K562 (cell line): Measurements from ENCODE around the gene BCKDK. TPM values are rescaled to one million over a fixed set of nuclear protein-coding genes. Genes with fewer than 3 reads are reported as not detected.
A peak's percentile ranks its signal among the peaks of the same experiment; 100 is the strongest.

Experiments
- BHLHE40 ChIP-seq: IDR thresholded peaks from 2 replicates; pipeline ENCODE4 v1.6.1; 2011; ENCODE audit warnings: low read length, improper control_type of control experiment
- CTBP1 ChIP-seq: fragments of 450-650 bp; IDR thresholded peaks from 2 replicates; pipeline ENCODE4 v1.6.1; 2016; ENCODE audit warnings: borderline replicate concordance
- MYC ChIP-seq, 2 experiments: fragments of 250-450 bp in 1 of 2; sonication (Bioruptor Pico) in 1 of 2; IDR thresholded peaks; 2 replicates each; pipeline versions ENCODE4 v1.5.1 to v1.6.1; 2012 to 2021; ENCODE audit warnings: low read depth in 2 of 2, borderline replicate concordance in 1 of 2, improper control_type of control experiment in 1 of 2, low read length in 1 of 2, mild to moderate bottlenecking in 1 of 2, moderate library complexity in 1 of 2
- POLR2A ChIP-seq: fragments of 450-650 bp; conservative IDR thresholded peaks from 2 replicates; pipeline ENCODE4 v1.6.1; 2016
- POLR2G ChIP-seq: fragments of 200-400 bp; formaldehyde crosslinking; IDR thresholded peaks from 2 replicates; pipeline ENCODE4 v1.6.1; 2017; ENCODE audit warnings: low read depth, mild to moderate bottlenecking, antibody characterized with exemption, low read length, moderate library complexity
- RAD21 ChIP-seq, 2 experiments: fragments of 250-450 bp in 1 of 2; fragments of 450-650 bp in 1 of 2; sonication (Bioruptor Pico) in 1 of 2; formaldehyde crosslinking in 1 of 2; IDR thresholded peaks in 1 of 2; conservative IDR thresholded peaks in 1 of 2; 2 replicates each; pipeline versions ENCODE4 v1.4.0 to v1.8.0; 2020 to 2022; ENCODE audit warnings: mild to moderate bottlenecking in 2 of 2, moderate library complexity in 1 of 2
- TRIM24 ChIP-seq, 2 experiments: fragments of 450-650 bp; IDR thresholded peaks; 2 replicates each; pipeline ENCODE4 v1.6.1; 2016
- ZBTB7A ChIP-seq: IDR thresholded peaks from 2 replicates; pipeline ENCODE4 v1.6.1; 2011; ENCODE audit warnings: low read depth, mild to moderate bottlenecking, low read length, moderate library complexity, borderline replicate concordance; ENCODE audit not compliant: control insufficient read depth
- ZNF778 ChIP-seq: fragments of 450-650 bp; formaldehyde crosslinking; IDR thresholded peaks from 2 replicates; pipeline ENCODE4 v1.4.0; 2020; ENCODE audit warnings: mild to moderate bottlenecking, moderate library complexity
- polyA plus RNA-seq, 8 experiments: library from polyadenylated mRNA; depleted of rRNA in 4 of 8; stranded (reverse) in 5 of 8; unstranded in 3 of 8; fragments of >200 nt; fragmentation: Nextera tagmentation in 2 of 8; fragmentation: Illumina TruSeq in 1 of 8; extraction: Ambion mirVana in 2 of 8; extraction: Trizol in 1 of 8; gene quantifications; 2 replicates each; pipeline versions ENCODE4 v1.2.1 to v1.2.3, GENCODE V29; 2011 to 2014; ENCODE audit warnings: inconsistent platforms in 1 of 8, missing spikeins in 1 of 8
- total RNA-seq, 7 experiments: library from RNA; depleted of rRNA in 6 of 7; stranded (reverse); fragments of >200 nt in 6 of 7; fragmentation: Illumina TruSeq in 2 of 7; extraction: Trizol in 2 of 7; gene quantifications; 2 replicates each; pipeline versions ENCODE4 v1.2.1 to v1.2.3, GENCODE V29; 2011 to 2021; ENCODE audit warnings: low replicate concordance in 1 of 7
- TF ChIP-seq, protein P1 (sequence below): fragments of 200-800 bp; sonication (Bioruptor generic); IDR thresholded peaks from 2 replicates; pipeline ENCODE4 v1.6.1; 2016; ENCODE audit warnings: missing genetic modification characterization, missing compliant biosample characterization
- TF ChIP-seq, protein P2 (sequence below): fragments of 450-650 bp; IDR thresholded peaks from 2 replicates; pipeline ENCODE4 v1.6.1; 2016; ENCODE audit warnings: antibody characterized with exemption
- TF ChIP-seq, protein P3 (sequence below), 3 experiments: IDR thresholded peaks in 2 of 3; conservative IDR thresholded peaks in 1 of 3; 2 replicates each; pipeline ENCODE4 v1.5.1; 2011 to 2012; ENCODE audit warnings: low read length in 3 of 3, mild to moderate bottlenecking in 3 of 3, control low read depth in 2 of 3, improper control_type of control experiment in 1 of 3, inconsistent platforms in 1 of 3, low read depth in 1 of 3, mixed read lengths in 1 of 3, moderate library complexity in 1 of 3; ENCODE audit not compliant: insufficient read depth in 2 of 3
- TF ChIP-seq, protein P4 (sequence below): fragments of 450-650 bp; IDR thresholded peaks from 2 replicates; pipeline ENCODE4 v1.7.1; 2018; ENCODE audit warnings: mild to moderate bottlenecking, low read depth; ENCODE audit not compliant: partially characterized antibody
- TF ChIP-seq, protein P5 (sequence below): sonication (generic); formaldehyde crosslinking; IDR thresholded peaks from 2 replicates; pipeline ENCODE4 v1.8.0; 2022; ENCODE audit warnings: mild to moderate bottlenecking, missing genetic modification reagents

Gene BCKDK
- total and polyA plus RNA-seq, 9 of the 15 experiments (the other 6 are each of a cell fraction or from before 2014, with no cell fraction given): 0.58 to 34.8 (median 13.1) TPM

DNA sequence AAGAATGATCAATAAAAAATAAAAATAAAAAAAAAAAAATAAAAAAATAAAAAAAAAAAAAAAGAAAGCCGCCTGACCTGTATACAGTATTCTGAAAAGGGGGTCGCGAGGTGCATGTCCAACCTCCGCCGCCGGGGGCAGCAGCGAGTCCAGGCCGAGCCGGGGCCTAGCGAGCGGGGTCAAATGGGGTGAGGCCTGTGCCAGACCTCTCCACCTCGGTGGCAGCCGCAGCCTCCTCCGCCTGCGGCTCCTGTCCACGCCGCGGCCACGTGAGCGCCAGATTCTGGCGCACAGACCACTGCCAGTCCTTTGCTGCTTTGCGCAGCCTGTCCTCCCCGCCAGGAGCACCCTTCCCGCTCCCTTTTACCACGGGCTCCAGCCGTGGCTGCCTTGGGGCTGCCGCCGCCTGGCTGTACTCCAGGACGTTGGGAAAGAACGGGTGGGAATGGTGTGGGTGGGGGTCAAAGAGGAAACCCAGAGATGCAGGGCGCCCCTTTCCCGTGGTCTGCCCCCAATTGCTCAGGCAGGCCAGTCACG lies 2.4 kb upstream of the BCKDK start (continued):
- TF ChIP-seq, protein P1, sequence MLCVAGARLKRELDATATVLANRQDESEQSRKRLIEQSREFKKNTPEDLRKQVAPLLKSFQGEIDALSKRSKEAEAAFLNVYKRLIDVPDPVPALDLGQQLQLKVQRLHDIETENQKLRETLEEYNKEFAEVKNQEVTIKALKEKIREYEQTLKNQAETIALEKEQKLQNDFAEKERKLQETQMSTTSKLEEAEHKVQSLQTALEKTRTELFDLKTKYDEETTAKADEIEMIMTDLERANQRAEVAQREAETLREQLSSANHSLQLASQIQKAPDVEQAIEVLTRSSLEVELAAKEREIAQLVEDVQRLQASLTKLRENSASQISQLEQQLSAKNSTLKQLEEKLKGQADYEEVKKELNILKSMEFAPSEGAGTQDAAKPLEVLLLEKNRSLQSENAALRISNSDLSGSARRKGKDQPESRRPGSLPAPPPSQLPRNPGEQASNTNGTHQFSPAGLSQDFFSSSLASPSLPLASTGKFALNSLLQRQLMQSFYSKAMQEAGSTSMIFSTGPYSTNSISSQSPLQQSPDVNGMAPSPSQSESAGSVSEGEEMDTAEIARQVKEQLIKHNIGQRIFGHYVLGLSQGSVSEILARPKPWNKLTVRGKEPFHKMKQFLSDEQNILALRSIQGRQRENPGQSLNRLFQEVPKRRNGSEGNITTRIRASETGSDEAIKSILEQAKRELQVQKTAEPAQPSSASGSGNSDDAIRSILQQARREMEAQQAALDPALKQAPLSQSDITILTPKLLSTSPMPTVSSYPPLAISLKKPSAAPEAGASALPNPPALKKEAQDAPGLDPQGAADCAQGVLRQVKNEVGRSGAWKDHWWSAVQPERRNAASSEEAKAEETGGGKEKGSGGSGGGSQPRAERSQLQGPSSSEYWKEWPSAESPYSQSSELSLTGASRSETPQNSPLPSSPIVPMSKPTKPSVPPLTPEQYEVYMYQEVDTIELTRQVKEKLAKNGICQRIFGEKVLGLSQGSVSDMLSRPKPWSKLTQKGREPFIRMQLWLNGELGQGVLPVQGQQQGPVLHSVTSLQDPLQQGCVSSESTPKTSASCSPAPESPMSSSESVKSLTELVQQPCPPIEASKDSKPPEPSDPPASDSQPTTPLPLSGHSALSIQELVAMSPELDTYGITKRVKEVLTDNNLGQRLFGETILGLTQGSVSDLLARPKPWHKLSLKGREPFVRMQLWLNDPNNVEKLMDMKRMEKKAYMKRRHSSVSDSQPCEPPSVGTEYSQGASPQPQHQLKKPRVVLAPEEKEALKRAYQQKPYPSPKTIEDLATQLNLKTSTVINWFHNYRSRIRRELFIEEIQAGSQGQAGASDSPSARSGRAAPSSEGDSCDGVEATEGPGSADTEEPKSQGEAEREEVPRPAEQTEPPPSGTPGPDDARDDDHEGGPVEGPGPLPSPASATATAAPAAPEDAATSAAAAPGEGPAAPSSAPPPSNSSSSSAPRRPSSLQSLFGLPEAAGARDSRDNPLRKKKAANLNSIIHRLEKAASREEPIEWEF (CRISPR knock-in tag): no peak
- TF ChIP-seq POLR2G (peak; percentile 84), CTBP1 (peak; percentile 77; the same call in 1 of the 2 replicates), ZBTB7A (peak; percentile 96), TRIM24 (IDR thresholded peaks at IDR 0.05) (peak in 1 of 2 experiments; percentile 78; a peak in 3 of 4 replicates), POLR2A (peak; percentile 59), RAD21 (CRISPR knock-in tag; conservative IDR thresholded peaks at IDR 0.05 in 1 of 2, IDR thresholded peaks at IDR 0.05 in 1 of 2) (peak; percentile 38 to 47; a peak in 3 of 4 replicates), MYC (IDR thresholded peaks at IDR 0.05; ENCODE audit: low read depth, low read length) (peak; percentile 93), MYC (CRISPR knock-in tag; IDR thresholded peaks at IDR 0.05; ENCODE audit: borderline replicate concordance, low read depth) (no peak), ZNF778 (no peak), BHLHE40 (peak; percentile 95)
- TF ChIP-seq, protein P2, sequence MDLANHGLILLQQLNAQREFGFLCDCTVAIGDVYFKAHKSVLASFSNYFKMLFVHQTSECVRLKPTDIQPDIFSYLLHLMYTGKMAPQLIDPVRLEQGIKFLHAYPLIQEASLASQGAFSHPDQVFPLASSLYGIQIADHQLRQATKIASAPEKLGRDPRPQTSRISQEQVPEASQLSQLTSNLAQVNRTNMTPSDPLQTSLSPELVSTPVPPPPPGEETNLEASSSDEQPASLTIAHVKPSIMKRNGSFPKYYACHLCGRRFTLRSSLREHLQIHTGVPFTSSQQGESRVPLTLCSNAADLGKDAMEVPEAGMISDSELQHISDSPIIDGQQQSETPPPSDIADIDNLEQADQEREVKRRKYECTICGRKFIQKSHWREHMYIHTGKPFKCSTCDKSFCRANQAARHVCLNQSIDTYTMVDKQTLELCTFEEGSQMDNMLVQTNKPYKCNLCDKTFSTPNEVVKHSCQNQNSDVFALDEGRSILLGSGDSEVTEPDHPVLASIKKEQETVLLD: peak; percentile 36; the same call in 1 of the 2 replicates
- TF ChIP-seq, protein P3, sequence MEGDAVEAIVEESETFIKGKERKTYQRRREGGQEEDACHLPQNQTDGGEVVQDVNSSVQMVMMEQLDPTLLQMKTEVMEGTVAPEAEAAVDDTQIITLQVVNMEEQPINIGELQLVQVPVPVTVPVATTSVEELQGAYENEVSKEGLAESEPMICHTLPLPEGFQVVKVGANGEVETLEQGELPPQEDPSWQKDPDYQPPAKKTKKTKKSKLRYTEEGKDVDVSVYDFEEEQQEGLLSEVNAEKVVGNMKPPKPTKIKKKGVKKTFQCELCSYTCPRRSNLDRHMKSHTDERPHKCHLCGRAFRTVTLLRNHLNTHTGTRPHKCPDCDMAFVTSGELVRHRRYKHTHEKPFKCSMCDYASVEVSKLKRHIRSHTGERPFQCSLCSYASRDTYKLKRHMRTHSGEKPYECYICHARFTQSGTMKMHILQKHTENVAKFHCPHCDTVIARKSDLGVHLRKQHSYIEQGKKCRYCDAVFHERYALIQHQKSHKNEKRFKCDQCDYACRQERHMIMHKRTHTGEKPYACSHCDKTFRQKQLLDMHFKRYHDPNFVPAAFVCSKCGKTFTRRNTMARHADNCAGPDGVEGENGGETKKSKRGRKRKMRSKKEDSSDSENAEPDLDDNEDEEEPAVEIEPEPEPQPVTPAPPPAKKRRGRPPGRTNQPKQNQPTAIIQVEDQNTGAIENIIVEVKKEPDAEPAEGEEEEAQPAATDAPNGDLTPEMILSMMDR (IDR thresholded peaks at IDR 0.05 in 2 of 3, conservative IDR thresholded peaks at IDR 0.05 in 1 of 3; ENCODE audit: insufficient read depth in 2 of 3, low read depth in 1 of 3, low read length in 3 of 3): peak; percentile 83 to 86 (median 84)
- TF ChIP-seq, protein P4, sequence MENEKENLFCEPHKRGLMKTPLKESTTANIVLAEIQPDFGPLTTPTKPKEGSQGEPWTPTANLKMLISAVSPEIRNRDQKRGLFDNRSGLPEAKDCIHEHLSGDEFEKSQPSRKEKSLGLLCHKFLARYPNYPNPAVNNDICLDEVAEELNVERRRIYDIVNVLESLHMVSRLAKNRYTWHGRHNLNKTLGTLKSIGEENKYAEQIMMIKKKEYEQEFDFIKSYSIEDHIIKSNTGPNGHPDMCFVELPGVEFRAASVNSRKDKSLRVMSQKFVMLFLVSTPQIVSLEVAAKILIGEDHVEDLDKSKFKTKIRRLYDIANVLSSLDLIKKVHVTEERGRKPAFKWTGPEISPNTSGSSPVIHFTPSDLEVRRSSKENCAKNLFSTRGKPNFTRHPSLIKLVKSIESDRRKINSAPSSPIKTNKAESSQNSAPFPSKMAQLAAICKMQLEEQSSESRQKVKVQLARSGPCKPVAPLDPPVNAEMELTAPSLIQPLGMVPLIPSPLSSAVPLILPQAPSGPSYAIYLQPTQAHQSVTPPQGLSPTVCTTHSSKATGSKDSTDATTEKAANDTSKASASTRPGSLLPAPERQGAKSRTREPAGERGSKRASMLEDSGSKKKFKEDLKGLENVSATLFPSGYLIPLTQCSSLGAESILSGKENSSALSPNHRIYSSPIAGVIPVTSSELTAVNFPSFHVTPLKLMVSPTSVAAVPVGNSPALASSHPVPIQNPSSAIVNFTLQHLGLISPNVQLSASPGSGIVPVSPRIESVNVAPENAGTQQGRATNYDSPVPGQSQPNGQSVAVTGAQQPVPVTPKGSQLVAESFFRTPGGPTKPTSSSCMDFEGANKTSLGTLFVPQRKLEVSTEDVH: peak; percentile 52
- TF ChIP-seq, protein P5, sequence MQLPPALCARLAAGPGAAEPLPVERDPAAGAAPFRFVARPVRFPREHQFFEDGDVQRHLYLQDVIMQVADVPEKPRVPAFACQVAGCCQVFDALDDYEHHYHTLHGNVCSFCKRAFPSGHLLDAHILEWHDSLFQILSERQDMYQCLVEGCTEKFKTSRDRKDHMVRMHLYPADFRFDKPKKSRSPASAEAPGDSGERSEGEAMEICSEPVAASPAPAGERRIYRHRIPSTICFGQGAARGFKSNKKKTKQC (CRISPR knock-in tag): 0 out of 2 replicates have a peak, but pooled peaks have one; percentile 50
